Measurements from ENCODE around the gene RBMS2.

RBMS2 gene

GRCh38 chr12:56600753-56601152 is 79.1 kb downstream of the RBMS2 start (continued):
- TF ChIP-seq ZXDB (tag by site-specific recombination; IDR thresholded peaks at IDR 0.05) = no peak
- no peak for TF ChIP-seq ZBTB20 (tag by site-specific recombination; IDR thresholded peaks at IDR 0.05)
- TF ChIP-seq ZNF266 (tag by site-specific recombination; IDR thresholded peaks at IDR 0.05; ENCODE audit: low read depth) = no peak

GRCh38 chr12:56601503-56601902 is 79.9 kb downstream of the RBMS2 start:
- ChIA-PET CTCF (interaction anchor here (0.5 to 4.8 kb wide), 10 partner anchors 8 to 87 kb away, joined by 3 to 51 read pairs (median 5); no protein-coding TSS in a partner anchor), POLR2A (interaction anchor here (2.7 kb wide), 1 partner anchor 35 kb away, joined by 12 read pairs; no protein-coding TSS in a partner anchor)
- no peak overlapping the region for H3K4me3 ChIP-seq (ENCODE audit: low read depth, low read length)
- peak; percentile 70 for TF ChIP-seq ZFHX2 (tag by site-specific recombination; conservative IDR thresholded peaks at IDR 0.05)
- 0 out of 2 replicates have a peak, but pooled peaks have one; percentile 21 for TF ChIP-seq CTCF (tag by site-specific recombination; IDR thresholded peaks at IDR 0.05)
- no peak for TF ChIP-seq ZNF629 (tag by site-specific recombination; IDR thresholded peaks at IDR 0.05)
- 0 out of 2 replicates have a peak, but pooled peaks have one; percentile 37 for TF ChIP-seq GLIS1 (tag by site-specific recombination; IDR thresholded peaks at IDR 0.05)
- TF ChIP-seq ZNF132 (tag by site-specific recombination; IDR thresholded peaks at IDR 0.05; ENCODE audit: borderline replicate concordance) = no peak
- TF ChIP-seq EGR2 (tag by site-specific recombination; IDR thresholded peaks at IDR 0.05; ENCODE audit: low read depth) = peak; percentile 47; the same call in 1 of the 2 replicates
- no peak for TF ChIP-seq ZBTB7A (tag by site-specific recombination; IDR thresholded peaks at IDR 0.05; ENCODE audit: low read depth)
- 0 out of 2 replicates have a peak, but pooled peaks have one; percentile 26 for TF ChIP-seq ZBTB6 (tag by site-specific recombination; IDR thresholded peaks at IDR 0.05)
- peak; percentile 72; the same call in 1 of the 2 replicates for TF ChIP-seq ZNF2 (tag by site-specific recombination; IDR thresholded peaks at IDR 0.05)
- no peak for TF ChIP-seq ZNF704 (tag by site-specific recombination; IDR thresholded peaks at IDR 0.05)
- TF ChIP-seq ZNF600 (tag by site-specific recombination; IDR thresholded peaks at IDR 0.05) = peak; percentile 70; the same call in 1 of the 2 replicates
- TF ChIP-seq PATZ1 (tag by site-specific recombination; IDR thresholded peaks at IDR 0.05) = no peak
- no peak for TF ChIP-seq ZEB2 (tag by site-specific recombination; IDR thresholded peaks at IDR 0.05)
- no peaks in the 10 kb centered on the region for H3K4me1 ChIP-seq (ENCODE audit: control insufficient read depth, insufficient read depth, low read length)
- H3K36me3 ChIP-seq (ENCODE audit: control insufficient read depth in 2 of 2, insufficient read depth in 1 of 2, low read length in 2 of 2) = peaks cover 78 to 98% of the 10 kb centered on the region in 2 experiments
- no peak overlapping the region for H3K27ac ChIP-seq (ENCODE audit: extremely low read depth, low read depth, low read length)
- H3K9me3 ChIP-seq (ENCODE audit: control insufficient read depth, insufficient read depth, low read depth, low read length) = no peaks in the 10 kb centered on the region

- no peak overlapping the region for H3K4me3 ChIP-seq (ENCODE audit: low read depth, low read length)
- no peaks in the 10 kb centered on the region for H3K9me3 ChIP-seq (ENCODE audit: control insufficient read depth, insufficient read depth, low read depth, low read length)
- ChIA-PET POLR2A (interaction anchor here (1.3 to 2.7 kb wide), 2 partner anchors 34 to 123 kb away, joined by 3 to 12 read pairs; partner anchors contain the start of gene NACA), CTCF (interaction anchor here (0.6 to 4.8 kb wide), 10 partner anchors 8 to 100 kb away, joined by 3 to 51 read pairs (median 5); no protein-coding TSS in a partner anchor)
- H3K4me1 ChIP-seq (ENCODE audit: control insufficient read depth, insufficient read depth, low read length) = no peaks in the 10 kb centered on the region
- no peak overlapping the region for H3K27ac ChIP-seq (ENCODE audit: extremely low read depth, low read depth, low read length)
- H3K36me3 ChIP-seq (ENCODE audit: control insufficient read depth in 2 of 2, insufficient read depth in 1 of 2, low read length in 2 of 2) = peaks cover 83 to 99% of the 10 kb centered on the region in 2 experiments
- TF ChIP-seq IKZF3 (tag by site-specific recombination; IDR thresholded peaks at IDR 0.05) = no peak
- TF ChIP-seq ZNF785 (tag by site-specific recombination; IDR thresholded peaks at IDR 0.05) = no peak
- TF ChIP-seq ZNF558 (tag by site-specific recombination; IDR thresholded peaks at IDR 0.05) = no peak
- no peak for TF ChIP-seq HOXD13 (CRISPR knock-in tag; IDR thresholded peaks at IDR 0.05; ENCODE audit: borderline replicate concordance)
- TF ChIP-seq ZNF202 (tag by site-specific recombination; IDR thresholded peaks at IDR 0.05; ENCODE audit: borderline replicate concordance) = no peak
- TF ChIP-seq ZNF830 (tag by site-specific recombination; IDR thresholded peaks at IDR 0.05; ENCODE audit: low read depth) = no peak
- no peak for TF ChIP-seq CTCF (tag by site-specific recombination; IDR thresholded peaks at IDR 0.05)
Observed at GRCh38 chr12:56602239-56602638, 80.6 kb downstream of the RBMS2 start.

Data from HEK293 (cell line).